ENCODE results near the gene KRT31. TPM values are rescaled to one million over a fixed set of nuclear protein-coding genes. Genes with fewer than 3 reads are reported as not detected.

The KRT31 gene
- total RNA-seq, 1 experiment from 2014 or later: not detected

GRCh38 chr17:41363881-41364280, 33.5 kb downstream of the KRT31 start (continued):
- TF ChIP-seq CTCF (IDR thresholded peaks at IDR 0.05 in 2 of 3, conservative IDR thresholded peaks at IDR 0.05 in 1 of 3; ENCODE audit: borderline replicate concordance in 1 of 3, insufficient read depth in 1 of 3, low read depth in 2 of 3, low read length in 2 of 3): no peak

GRCh38 chr17:41360296-41360995, 37.0 kb downstream of the KRT31 start:
- CTCF ChIA-PET: no interaction called here

More at GRCh38 chr17:41360296-41360995, 37.0 kb downstream of the KRT31 start:
- no peaks in the 10 kb centered on the region for H3K9me2 ChIP-seq (ENCODE audit: insufficient read depth)
- ChIA-PET POLR2A (no interaction called here), RAD21 (ENCODE audit: low non-redundant PET in 1 of 2, low total read pairs in 2 of 2, uncharacterized antibody in 2 of 2, unreplicated experiment in 2 of 2) (no interaction called here)
- H3K79me2 ChIP-seq (ENCODE audit: insufficient read depth, low read length): no peaks in the 10 kb centered on the region
- H3K36me3 ChIP-seq (ENCODE audit: control insufficient read depth in 1 of 2, insufficient read depth in 2 of 2, low read length in 2 of 2): no peaks in the 10 kb centered on the region
- H3K4me1 ChIP-seq (ENCODE audit: control insufficient read depth in 1 of 2, insufficient read depth in 2 of 2, low read length in 2 of 2): peaks cover 0 to 7% of the 10 kb centered on the region in 2 experiments; a peak in 2 of 4 replicates
- TF ChIP-seq ELF1 (IDR thresholded peaks at IDR 0.05; ENCODE audit: borderline replicate concordance, low read depth): no peak
- TF ChIP-seq MAX (IDR thresholded peaks at IDR 0.05): 0 out of 2 replicates have a peak, but pooled peaks have one; percentile 31
- TF ChIP-seq POLR2AphosphoS5 (IDR thresholded peaks at IDR 0.05; ENCODE audit: low read depth, low read length): no peak
- no peak for DNase-seq (ENCODE audit: low read depth, low spot score)
- H3K27me3 ChIP-seq (ENCODE audit: insufficient read depth, low read length): no peaks in the 10 kb centered on the region
- H3K9me3 ChIP-seq (ENCODE audit: control insufficient read depth in 1 of 2, insufficient read depth in 1 of 2, low read depth in 1 of 2, low read length in 2 of 2): peaks cover 0 to 6% of the 10 kb centered on the region in 2 experiments; a peak in 1 of 4 replicates
- BruUV-seq (replicated peaks): no TSS peak
- H2AFZ ChIP-seq (ENCODE audit: low read depth, low read length, poor library complexity, severe bottlenecking): no peak overlapping the region
- H3K27ac ChIP-seq (ENCODE audit: low read depth, low read length): no peak overlapping the region
- no peak overlapping the region for H3K9ac ChIP-seq (ENCODE audit: low read length)
- no peak for ATAC-seq
- no peaks in the 10 kb centered on the region for H4K20me1 ChIP-seq (ENCODE audit: insufficient read depth)
- H3K4me2 ChIP-seq (ENCODE audit: low read length): no peak overlapping the region
- H3K4me3 ChIP-seq (replicated peaks in 1 of 2; ENCODE audit: low read depth in 1 of 2, low read length in 2 of 2): no peak overlapping the region
- intact Hi-C loops (cut with micrococcal nuclease): no loop called here

Measured in HCT116 (cell line).